NCI-H345 (cell line): ENCODE measurements around the gene MYBBP1A.

Experiments
- DNase-seq: peaks from one replicate; lab custom pipeline; 2025; lab: John Stamatoyannopoulos, UW

MYBBP1A gene

DNA sequence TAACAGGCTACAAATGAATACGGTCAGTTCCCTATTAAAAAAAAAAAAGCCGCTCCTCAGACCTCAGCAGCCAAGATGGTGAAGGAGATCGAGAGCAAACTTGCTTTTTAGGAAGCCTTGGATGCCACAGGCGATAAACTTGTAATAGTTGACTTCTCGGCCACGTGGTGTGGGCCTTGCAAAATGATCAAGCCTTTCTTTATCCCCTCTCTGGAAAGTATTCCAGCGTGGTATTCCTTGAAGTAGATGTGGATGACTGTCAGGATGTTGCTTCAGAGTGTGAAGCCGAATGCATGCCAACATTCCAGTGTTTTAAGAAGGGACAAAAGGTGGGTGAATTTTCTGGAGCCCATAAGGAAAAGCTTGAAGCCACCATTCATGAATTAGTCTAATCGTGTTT lies 16.9 kb upstream of the MYBBP1A start:
- DNase-seq: no peak

- no peak for DNase-seq
Measured at GRCh38 chr17:4569591-4569990, 14.4 kb upstream of the MYBBP1A start.

GRCh38 chr17:4566785-4567184 lies 11.6 kb upstream of the MYBBP1A start:
- peak; percentile 54 for DNase-seq

GRCh38 chr17:4565209-4566141 lies 10.3 kb upstream of the MYBBP1A start:
- peak; percentile 67 for DNase-seq

DNA sequence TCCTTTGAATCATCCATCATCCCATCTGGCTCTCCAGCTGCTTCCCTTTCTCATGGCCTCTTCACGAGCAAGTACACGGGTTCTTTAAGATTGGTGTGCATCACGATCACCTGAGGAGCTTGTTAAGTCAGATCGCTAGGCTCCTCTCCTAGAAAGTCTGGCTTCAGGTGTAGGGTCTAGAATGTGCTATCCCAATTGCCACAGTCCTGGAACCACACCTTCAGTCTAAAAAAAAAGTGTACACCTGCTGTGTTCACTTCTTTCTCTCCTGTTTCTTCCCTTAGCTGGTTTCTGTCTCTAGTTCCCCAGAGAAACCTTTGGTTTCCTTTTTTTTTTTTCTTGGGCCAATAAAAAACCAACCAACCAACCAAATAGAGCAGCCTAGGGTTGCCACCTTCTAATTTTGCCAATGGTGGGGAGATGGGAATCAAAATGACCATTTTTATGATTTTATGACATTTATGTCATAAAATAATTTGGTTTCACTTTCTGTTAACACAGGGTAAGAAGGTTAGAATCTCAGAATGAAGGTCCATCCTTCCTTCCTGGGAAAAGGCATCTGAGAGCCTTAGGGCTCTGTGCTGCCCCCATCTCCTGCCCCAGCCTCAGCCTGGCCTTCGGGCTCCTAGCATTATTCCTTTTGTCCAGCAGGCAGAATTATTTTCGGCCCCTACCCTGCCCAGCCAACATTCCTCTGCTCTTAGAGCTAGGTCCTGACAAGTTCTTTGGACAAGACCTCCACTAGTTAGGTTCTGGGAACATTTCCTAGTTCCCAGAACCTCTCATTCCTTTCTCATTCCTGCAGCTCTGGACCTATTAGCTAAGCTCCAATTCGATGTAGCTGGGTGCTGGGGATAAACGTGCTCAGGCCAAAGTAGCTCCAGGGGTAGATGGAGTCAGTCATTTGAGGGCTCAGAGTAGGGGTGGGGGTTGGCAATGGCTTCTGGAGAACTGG lies 7.1 kb upstream of the MYBBP1A start:
- DNase-seq: no peak

DNA sequence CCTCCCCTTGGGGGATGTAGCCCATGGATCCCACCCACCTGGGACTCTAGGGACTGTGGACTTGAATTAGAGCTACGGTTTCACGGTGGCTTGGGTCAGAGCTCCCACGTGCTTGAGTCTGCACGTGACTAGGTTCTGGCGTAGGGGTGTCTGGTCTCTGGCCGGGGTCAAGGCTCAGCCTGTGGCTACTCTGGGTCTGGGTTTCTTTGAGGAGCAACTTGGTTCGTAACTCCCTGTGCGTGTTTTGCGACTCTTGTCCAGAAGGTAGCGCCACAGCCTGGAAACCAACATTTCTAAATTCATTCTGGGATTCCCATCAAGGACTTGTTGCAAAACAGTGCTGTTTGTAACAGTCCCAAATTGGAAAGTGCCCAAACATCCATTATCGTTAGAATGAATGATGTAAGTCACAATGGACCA lies 5.7 kb upstream of the MYBBP1A start:
- no peak for DNase-seq

DNA sequence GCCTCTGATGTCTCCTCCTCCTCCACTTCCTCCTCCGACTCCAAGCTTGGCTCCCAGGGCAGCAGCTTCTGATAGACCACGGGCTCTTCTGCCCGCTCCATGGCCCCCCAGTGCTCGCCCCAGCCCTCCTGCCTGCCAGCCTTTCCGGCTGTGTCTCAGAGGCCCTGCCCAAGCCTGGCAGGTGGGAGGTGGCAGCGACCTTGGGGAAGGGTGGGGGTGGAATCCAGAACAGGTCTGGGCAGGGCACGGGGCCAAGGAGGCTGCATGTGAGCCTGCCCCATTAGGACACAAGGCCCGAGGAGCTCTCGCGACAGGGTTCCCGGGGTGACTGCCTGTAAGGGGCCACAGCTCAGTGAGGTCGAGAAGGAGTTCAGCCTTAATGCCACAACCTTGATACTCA lies 5.2 kb upstream of the MYBBP1A start, which contains the start of gene GGT6:
Gene GGT6, minus strand, starts transcription at position 157 of the 400 bp plus-strand sequence. Its CDS starts 56 bp downstream, at position 101.
- no peak for DNase-seq

GRCh38 chr17:4559966-4560365 lies 4.8 kb upstream of the MYBBP1A start:
- DNase-seq: no peak

GRCh38 chr17:4559139-4559791 lies 4.1 kb upstream of the MYBBP1A start:
- no peak for DNase-seq

GRCh38 chr17:4558347-4558971 lies 3.3 kb upstream of the MYBBP1A start:
- DNase-seq: no peak

DNA sequence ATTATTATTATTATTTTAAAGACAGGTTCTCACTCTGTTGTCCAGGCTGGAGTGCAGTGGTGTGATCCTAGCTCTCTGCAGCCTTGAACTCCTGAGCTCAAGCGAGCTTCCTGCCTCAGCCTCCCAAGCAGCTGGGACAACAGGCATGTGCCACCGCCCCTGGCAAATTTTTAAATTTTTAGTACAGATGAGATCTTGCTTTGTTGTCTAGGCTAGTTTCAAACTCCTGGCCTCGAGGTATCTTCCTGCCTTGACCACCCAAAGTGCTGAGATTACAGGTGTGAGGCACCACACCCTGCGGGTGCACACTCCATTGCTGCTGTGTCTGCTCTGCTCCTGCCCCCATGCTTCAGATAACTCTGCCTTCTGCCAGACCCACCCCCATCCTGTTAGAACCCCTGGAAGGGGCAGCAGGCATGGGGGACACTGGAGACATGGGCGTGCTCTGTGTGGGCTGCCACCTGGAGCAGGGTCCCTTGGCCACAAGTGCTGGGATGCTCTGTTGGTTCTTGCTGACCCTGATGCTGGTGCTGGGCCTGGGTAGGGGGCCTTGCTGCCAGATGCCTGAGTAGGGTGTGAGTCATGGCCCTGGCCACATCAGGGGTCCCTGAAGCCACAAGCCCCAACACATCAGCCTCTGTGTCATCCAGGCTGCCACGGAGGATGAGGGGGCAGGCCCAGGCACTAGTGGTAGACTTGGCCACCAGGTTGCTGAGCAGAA lies 2.6 kb upstream of the MYBBP1A start:
- DNase-seq: no peak

DNA sequence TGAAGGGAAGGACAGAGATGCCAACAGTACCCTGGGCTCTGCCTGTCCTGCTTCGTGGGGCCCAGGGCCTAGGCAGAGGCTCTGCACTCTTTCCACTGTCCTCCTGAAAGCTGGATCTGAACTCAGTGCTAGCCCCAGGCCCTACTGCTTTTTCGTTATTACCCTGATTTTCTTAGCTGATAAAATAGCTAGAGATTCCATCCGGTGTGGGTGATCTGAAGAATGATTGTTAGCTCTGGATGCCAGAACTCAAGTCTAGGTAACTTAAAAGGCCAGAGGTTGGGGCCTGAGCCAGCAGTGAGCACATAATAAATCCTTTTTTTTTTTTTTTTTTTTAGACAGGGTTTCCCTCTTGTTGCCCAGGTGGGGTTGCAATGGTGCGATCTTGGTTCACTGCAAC lies 1.8 kb upstream of the MYBBP1A start:
- DNase-seq: no peak

DNA sequence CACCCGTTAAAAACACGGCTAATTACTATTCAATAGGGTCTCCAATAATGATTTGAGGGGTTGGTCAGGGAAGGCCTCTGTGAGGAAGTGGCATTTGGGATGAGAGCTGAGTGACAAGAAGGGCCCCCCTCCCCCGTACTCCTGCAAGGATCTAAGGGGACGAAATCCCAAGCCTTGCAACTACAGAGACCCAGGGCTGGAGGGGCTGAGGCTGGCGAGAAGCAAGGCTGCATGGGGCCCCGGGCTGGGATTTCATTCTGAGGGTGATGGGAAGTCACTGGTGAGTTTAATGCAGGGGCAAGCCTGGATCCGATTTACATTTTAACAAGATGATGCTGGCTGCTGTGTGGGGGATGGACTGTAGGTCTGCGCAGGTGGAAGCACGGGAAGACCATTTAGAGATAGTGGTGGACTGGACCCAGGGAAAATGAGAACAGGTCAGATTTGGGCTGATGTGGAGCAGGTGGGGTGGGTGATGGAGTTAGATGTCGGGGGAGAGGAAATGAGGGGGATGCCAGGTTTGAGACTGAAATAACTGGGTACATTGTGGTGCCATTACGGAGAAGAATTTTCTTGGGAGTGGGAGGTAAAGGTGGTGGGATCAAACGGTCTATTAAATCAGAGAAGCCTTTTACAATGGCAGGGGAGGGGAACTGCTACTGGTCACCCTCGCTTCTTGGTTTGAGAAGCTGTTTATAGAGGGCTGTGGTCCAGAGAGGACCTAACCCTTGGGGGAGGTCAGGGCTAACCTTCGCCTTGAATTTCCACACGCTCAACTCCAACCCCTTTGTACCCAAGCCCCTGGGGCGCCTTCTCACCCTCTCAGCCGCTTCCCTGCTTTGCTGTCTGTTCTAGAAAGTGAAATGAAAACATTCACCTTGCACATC lies 932 bp upstream of the MYBBP1A start:
- no peak for DNase-seq

GRCh38 chr17:4554441-4554996 lies 665 bp downstream of the MYBBP1A start:
- DNase-seq: no peak

DNA sequence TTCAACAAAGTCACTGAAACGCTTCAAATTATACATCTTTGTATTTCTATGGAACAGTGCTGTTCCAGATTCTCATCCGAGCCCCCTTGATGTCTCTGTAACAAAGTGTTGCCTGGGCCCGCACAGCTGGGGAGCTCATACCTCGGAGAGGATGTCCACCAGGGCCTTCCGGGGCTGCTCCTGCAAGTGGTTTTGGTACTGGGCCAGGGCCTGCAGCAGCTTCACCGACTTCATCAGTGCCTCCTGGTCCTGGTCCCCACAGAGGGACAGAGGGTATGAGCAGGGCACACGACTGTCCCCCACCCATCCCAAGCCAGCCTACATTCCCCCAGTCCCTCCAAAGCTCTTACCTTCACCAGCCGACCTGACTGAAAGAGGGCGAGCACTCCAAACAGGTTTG lies 1.5 kb downstream of the MYBBP1A start:
- no peak for DNase-seq

- DNase-seq: no peak
Measured at GRCh38 chr17:4551796-4552525, 3.2 kb downstream of the MYBBP1A start.

DNA sequence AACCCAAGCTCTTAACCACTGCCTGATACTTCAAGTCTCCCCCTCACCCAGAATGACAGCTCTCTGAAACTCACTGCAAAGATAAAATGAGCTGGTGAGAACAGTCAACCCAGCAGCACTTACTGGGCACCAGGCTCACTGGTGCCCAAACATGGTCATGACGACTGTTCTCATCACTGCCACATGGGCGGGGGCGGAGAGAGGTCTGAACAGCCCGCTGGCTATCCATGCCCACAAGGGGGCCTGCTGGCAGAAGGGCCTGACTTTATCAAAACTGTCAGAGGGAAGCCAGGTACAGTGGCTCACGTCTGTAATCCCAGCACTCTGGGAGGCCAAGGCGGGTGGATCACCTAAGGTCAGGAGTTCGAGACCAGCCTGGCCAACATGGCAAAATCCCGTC lies 4.0 kb downstream of the MYBBP1A start:
- DNase-seq: no peak

DNA sequence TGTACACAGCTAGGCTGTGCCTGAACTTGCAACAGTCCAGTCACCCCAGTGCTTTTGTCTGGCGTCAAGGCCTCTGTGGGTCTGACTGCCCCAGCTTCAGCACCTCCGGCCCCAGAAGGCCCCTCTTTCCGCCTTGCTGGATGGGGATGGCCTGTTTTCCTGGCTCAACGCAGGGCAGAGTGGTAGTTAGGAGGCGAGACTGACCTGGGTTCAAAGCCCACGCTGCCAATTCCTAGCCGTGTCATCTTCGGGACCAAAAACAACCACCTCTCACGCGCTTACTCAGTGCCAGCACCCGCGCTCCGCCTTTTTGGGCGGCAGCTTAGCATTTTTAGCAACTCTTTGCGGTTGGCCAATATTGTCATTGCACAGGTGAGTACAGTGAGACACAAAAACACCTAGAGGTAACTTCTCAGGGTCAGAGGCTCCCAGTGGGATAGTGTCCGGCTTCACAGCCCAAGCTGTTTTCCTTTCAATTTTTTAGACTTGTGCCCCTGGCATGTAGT lies 4.6 kb downstream of the MYBBP1A start:
- no peak for DNase-seq
